Activated T-helper 17 cell treated with anti-CD3 and anti-CD28 coated beads, Interleukin-2, amount 50 U/mL, for 72 hours (primary cell): ENCODE measurements around the gene SPATA6L. TPM values are rescaled to one million over a fixed set of nuclear protein-coding genes. Genes with fewer than 3 reads are reported as not detected.

Experiments used
- ATAC-seq: fragments of 150-1000 bp; cut with Tn5 transposase; replicated peaks from 2 replicates; pipeline ENCODE4 v1.10.0; 2021; ENCODE audit warnings: mild to moderate bottlenecking, moderate library complexity
- H3K27ac Mint-ChIP-seq: one replicate; pipeline ENCODE4 v1.8.0; 2022; ENCODE audit warnings: mixed read lengths
- H3K27me3 Mint-ChIP-seq: one replicate; pipeline ENCODE4 v1.8.0; 2022; ENCODE audit warnings: mixed read lengths
- H3K36me3 Mint-ChIP-seq: one replicate; pipeline ENCODE4 v1.8.0; 2022; ENCODE audit warnings: low read depth, mild to moderate bottlenecking, mixed read lengths
- H3K4me1 Mint-ChIP-seq: one replicate; pipeline ENCODE4 v1.8.0; 2022; ENCODE audit warnings: mixed read lengths
- H3K4me3 Mint-ChIP-seq: one replicate; pipeline ENCODE4 v1.8.0; 2022; ENCODE audit warnings: mild to moderate bottlenecking, mixed read lengths
- H3K9me3 Mint-ChIP-seq: one replicate; pipeline ENCODE4 v1.8.0; 2022; ENCODE audit warnings: mixed read lengths
- total RNA-seq, 2 donors: library from RNA; stranded (reverse); gene quantifications; one replicate each; pipeline ENCODE4 v1.2.3, GENCODE V29; 2022

The SPATA6L gene
- total RNA-seq, 2 donors from 2014 or later = 0.84 to 1.6 TPM

GRCh38 chr9:4550777-4551484 lies 115.3 kb downstream of the SPATA6L start:
- Mint-ChIP-seq H3K4me1 (peaks cover 4% of the 10 kb centered on the region), H3K27me3 (no peaks in the 10 kb centered on the region), H3K36me3 (no peaks in the 10 kb centered on the region), H3K4me3 (no peak overlapping the region), H3K27ac (no peak overlapping the region), H3K9me3 (no peaks in the 10 kb centered on the region)
- no peak for ATAC-seq

DNA sequence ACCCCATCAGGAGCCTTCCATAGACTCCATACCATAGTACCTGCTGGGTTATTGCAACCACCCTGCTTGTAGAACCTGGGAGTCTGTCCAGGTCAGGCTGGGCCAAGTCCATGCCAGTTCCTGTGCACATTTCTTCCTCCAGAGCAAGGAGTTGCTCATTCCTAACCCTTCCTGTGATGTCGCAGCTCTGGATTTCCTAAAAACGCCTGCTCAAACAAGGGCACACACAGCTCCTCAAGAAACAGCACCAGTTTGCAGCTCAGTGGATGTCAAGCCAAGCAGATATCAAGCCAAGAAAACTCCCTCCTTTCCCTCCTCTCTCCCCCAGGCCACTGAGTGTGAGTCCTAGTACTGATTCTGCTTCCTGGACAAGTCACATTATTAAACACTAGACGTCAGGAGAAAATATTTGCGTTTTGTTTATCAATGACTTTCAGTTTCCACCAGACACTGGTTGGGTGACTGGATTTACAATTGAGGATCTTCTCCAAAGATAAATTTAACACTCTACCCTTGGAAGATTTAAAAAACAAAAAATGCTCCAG lies 116.5 kb downstream of the SPATA6L start:
- Mint-ChIP-seq H3K27ac (no peak overlapping the region), H3K4me3 (no peak overlapping the region), H3K4me1 (peaks cover 4% of the 10 kb centered on the region), H3K9me3 (no peaks in the 10 kb centered on the region), H3K36me3 (no peaks in the 10 kb centered on the region), H3K27me3 (no peaks in the 10 kb centered on the region)
- no peak for ATAC-seq

DNA sequence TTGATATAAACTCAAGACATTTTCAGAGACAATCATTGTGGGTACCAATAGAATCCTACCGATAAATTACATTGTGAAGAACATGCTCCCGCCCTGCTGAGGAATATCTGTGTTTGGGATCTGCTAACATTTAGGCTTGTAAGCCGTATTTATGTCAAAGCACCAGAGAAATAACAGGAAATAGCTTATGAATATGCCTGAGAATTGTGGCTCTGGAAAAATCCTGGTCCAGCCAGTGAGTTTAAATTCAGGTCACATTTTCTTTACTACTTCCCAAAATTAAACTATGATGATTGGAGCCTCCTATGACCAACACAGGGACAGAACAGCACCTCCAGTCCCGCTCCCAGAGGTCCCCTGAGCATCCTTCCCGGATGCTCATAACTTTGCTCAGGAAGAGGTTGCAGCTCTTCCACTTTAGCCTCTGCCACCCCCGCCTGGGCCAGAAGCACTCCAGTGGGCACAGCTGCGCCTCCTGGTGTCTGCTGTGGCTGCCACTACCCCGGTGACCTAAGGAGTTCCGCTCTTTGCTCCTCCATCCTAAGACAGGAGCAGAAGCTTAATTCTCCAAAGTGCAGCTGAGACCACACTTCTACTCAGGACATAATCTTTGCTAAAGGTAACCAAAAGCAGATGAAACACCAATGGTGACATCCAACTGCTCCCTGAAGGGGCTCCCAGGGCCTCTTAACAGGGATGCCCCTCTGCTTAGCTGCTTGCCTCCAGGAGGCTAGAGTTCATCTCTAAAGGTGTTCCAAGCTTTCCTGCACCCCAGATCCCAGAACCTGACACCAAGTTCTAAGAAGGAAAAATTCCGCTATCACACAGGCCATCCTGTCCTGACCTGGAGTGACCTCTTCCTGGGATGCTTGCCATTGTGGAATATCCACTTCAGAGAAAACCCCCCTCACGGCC lies 117.2 kb downstream of the SPATA6L start:
- Mint-ChIP-seq H3K4me3 (no peak overlapping the region), H3K27me3 (no peaks in the 10 kb centered on the region), H3K9me3 (no peaks in the 10 kb centered on the region), H3K27ac (no peak overlapping the region), H3K4me1 (peaks cover under 1% of the 10 kb centered on the region), H3K36me3 (no peaks in the 10 kb centered on the region)
- ATAC-seq = no peak

Other genes with a start within 250 kb of the SPATA6L start
- under 1 TPM in 1 of 2 donors, not detected in 1; 0.45 TPM for gene SLC1A1, start 176.0 kb downstream of the SPATA6L start, total RNA-seq
- 1 to 10 TPM; 2.8 to 3.8 TPM for gene PLPP6, start 4.2 kb downstream of the SPATA6L start, total RNA-seq
- gene CDC37L1, start 13.1 kb upstream of the SPATA6L start, total RNA-seq = 10 to 100 TPM in 1 of 2 donors, 1 to 10 TPM in 1; 9.3 to 11.0 TPM
- gene AK3, start 74.7 kb upstream of the SPATA6L start, total RNA-seq = 10 to 100 TPM; 28.5 to 31.2 TPM
- 10 to 100 TPM; 18.9 to 38.2 TPM for gene RCL1, start 126.5 kb upstream of the SPATA6L start, total RNA-seq